HG03280 (cell line): Measurements from ENCODE around the gene CLIC4.
"Not testable (repeated sequence)": the region's sequence is repeated elsewhere in the genome, so short reads cannot be mapped to it uniquely, and the experiment has no call there.

Experiments used
- ATAC-seq: cut with Tn5 transposase; IDR thresholded peaks from one replicate; pipeline ENCODE4 v1.9.1; 2021; ENCODE audit warnings: mild to moderate bottlenecking, moderate library complexity; ENCODE audit not compliant: unreplicated experiment

The CLIC4 gene

GRCh38 chr1:24803220-24803619 is 58.0 kb downstream of the CLIC4 start:
- no peak for ATAC-seq

DNA sequence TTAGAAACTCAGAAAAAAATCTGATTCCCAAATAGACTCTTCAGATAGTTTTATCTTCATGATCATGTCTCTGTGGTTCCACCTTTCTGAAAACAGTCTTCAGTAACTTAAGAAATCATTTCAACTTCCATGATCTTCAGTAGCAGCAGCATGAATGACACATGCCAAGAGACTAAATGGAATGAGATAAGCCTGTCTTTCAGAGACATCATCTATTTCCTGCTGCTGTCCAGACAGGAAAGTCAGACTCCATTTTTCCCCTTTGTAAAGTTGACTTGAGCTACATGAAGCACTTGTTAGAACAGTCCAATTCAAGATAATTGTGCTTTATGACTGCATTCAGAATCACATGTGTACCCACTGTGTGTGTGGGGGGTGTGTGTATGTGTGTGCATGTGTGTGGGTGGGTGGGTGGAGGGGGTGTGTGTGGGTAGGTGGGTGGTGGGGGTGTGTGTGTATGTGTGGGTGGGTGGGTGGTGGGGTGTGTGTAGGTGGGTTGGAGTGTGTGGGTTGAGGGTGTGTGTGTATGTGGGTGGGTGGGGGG is 58.8 kb downstream of the CLIC4 start:
- no peak for ATAC-seq

GRCh38 chr1:24805534-24806301 is 60.5 kb downstream of the CLIC4 start:
- no peak for ATAC-seq

DNA sequence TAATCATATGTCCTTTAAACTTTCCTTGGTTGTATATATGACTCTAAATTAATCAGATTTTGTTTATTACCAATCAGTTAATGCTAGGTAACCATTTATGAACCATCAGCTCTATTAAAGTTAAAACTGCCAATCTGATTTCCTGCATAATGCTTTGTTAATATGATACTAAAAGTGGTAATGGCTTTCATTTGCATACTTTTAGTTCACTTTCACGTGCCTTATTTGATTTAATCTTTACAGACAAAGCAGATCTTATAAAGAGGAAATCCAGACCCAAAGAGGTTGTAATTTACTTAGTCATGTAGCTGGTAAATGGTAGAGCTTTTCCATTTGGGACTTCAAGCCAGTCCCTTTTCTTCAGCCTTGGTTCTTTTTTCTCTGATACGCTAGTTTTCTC is 61.3 kb downstream of the CLIC4 start:
- ATAC-seq = no peak

DNA sequence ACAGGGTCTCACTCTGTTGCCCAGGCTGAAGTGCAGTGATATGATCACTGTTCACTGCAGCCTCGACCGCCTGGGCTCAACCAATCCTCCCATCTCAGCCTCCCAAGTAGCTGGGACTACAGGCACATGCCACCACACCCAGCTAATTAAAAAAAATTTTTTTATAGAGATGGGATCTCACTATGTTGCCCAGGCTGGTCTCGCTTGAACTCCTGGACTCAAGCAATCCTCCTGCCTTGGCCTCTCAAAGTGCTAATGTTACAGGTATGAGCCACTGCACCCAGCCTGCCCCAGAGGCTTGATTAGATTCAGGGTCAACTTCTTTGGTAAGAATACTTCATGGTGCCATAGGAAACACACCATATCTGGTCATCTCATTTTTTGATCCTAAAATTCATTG is 66.2 kb downstream of the CLIC4 start:
- not testable (repeated sequence) for ATAC-seq

GRCh38 chr1:24820221-24820620 is 75.0 kb downstream of the CLIC4 start:
- ATAC-seq = not testable (repeated sequence)

GRCh38 chr1:24822887-24823286 is 77.6 kb downstream of the CLIC4 start:
- ATAC-seq = no peak

DNA sequence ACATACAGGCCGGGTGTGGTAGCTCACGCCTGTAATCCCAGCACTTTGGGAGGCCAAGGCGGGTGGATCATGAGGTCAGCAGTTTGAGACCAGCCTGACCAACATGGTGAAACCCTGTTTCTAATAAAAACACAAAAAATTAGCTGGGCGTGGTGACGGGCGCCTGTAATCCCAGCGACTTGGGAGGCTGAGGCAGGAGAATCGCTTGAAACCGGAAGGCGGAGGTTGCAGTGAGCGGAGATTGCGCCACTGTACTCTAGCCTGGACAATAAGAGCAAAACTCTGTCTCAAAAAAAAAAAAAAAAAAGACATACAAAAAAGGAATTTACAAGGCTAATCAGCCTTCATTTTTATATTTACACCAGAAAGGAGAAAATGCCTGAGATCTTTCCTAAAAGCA is 78.2 kb downstream of the CLIC4 start:
- not testable (repeated sequence) for ATAC-seq

DNA sequence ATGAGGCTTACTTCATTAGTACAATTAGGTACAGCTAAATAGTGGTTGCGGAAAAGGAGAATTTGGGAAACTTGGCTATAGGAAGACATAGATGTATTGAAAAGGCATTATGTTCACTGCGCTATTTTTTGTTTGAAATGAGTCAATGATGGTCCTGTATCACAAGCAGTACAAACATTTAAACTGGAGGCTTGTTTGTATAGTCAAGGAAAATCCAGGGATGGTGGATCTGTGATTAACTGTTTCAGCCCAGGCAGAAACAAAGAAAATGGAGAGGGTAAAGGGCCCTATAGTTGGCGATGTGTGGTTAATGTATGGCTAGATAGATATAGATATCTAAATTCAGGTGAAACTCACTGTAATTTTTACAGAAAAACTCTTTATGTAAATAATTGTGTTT is 79.9 kb downstream of the CLIC4 start:
- no peak for ATAC-seq

DNA sequence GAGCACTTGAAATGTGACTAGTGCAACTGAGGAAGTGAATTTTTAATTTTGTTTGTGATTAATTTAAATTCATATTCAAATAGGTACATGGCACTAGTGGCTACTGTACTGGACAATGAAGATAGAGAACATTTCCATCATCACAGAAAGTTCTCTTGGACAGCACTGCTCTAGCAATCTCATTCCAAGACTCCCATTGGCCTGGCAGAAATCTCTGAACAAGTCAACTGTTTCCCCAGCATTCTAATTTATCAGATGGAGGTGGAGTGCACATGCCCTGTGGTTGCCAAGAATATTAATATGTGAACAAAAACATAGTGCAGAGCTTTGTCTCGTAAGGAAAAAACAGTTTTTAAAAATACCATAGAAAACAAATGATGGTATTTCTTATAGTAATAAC is 81.3 kb downstream of the CLIC4 start:
- no peak for ATAC-seq

DNA sequence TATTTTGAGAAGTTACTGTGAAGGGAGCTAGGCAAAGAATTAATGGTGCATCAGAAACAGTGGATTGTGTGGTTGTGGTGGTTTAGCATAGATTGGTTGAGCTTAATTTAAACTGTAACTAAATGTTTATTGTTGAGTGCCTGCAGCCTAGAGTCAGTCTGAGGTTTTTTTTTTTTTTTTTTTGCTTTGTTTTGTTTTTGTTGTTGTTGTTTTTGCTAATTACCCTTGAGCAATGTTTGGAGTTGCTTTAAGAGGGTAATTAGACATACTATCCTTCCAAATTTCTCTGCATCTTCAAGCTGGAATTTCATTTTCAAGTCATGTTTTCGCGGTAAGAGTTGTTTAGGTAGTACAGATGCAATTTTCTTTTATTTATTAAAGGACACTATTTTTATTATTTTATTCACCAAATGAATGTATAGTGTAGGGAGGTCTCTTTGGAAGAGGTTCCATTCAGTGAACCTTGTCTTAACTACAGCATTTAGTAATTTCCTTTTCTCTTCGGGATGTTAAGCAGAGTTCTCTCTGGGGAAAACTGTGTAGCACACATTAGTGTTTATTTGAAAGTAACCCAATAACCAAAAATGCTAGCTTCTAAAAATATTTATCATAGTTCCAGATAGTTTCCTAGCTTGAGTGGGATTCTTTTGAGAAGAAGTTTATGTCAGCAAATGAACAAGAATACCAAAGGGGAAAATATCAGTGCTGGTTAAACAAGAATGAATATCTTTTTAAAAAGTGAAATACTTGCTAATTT is 82.3 kb downstream of the CLIC4 start:
- no peak for ATAC-seq

DNA sequence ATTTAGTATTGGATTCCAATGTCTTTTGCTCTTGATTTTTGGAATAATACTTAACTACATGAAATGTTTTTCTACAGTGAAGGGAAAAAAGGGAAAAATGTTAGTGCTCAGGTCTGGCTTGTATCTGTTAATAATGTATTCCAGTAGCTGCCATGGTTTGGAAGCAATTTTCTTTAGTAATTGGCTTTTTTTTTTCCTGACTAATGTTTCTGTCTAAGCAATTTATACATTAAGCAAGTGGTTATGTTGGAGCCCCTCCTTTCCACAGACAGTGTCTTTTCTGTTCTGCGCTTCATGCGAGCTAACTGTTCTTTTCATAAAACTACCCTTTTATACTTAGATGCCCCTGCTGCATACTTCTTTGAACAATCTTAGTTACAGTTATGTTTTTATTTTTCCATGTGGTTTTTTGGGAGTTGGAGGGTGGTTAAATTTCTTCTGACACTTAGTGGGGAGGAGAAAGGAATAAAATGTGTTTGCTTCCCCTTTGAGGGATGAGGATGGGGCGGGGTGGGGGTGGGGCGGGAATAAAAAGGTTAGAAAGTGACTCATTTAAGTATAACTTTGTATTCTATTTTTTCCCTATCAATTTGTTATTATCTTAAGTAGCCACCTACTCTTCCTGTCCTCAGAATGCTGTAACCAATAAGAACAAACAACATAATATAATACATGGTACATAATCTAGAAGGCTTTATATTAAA is 83.1 kb downstream of the CLIC4 start:
- no peak for ATAC-seq

GRCh38 chr1:24828887-24829192 is 83.6 kb downstream of the CLIC4 start:
- ATAC-seq = no peak

- ATAC-seq = no peak
Measured at GRCh38 chr1:24830680-24831272, 85.5 kb downstream of the CLIC4 start.

GRCh38 chr1:24841593-24841992 is 96.3 kb downstream of the CLIC4 start:
- no peak for ATAC-seq

DNA sequence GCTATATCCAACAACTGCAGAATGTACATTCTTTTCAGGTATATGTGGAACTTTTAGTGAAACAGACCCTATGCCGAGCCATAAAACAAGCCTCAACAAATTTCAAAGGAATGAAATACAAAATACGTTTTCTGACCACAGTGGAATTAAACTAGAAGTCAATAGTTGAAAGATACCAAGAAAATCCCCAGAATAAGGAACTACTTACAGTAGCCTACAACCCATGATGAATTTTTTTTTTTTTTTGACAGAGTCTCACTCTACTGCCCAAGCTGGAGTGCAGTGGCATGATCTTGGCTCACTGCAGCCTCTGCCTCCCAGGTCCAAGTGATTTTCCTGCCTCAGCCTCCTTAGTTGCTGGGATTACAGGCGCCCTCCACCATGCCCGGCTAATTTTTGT is 101.4 kb downstream of the CLIC4 start:
- ATAC-seq = no peak

GRCh38 chr1:24847995-24848881 is 103.0 kb downstream of the CLIC4 start:
- ATAC-seq = peak; percentile 88

- ATAC-seq = no peak
Measured at GRCh38 chr1:24849672-24850295, 104.5 kb downstream of the CLIC4 start.

DNA sequence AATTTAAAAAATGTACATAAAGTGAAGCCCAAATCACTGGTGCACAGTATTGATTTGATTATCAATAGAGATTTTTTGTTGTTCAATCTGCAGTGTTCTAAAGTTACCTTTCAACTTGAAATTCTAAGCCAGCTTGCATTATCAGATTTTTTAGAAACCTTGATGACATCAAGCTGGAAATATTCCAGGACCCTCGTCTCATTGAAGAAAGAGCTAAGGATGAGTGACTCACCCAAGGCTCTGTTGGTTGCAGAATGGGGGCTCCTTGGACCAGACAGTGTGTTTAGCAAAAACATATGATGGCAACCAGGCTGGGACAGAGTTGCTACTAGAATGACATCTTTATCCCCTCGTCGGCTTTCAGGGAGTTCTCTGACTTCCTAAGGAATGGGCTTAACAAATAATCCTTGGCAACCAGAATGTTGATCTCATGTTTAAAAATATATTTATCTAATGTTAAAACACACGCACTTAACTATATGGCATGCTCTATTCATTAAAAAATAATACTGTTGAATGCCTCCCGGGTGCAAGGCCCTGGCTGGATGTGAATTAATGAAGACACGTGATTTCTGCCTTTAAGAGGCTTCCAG is 105.2 kb downstream of the CLIC4 start:
- ATAC-seq = no peak
